HFF-Myc (cell line): ENCODE data around the gene OLFM2.
"Not testable (repeated sequence)": the region's sequence is repeated elsewhere in the genome, so short reads cannot be mapped to it uniquely, and the experiment has no call there.

ENCODE experiments used
- DNase-seq: peaks from one replicate; pipeline ENCODE4 v3.0.0-alpha.2; 2011; ENCODE audit warnings: low read depth; ENCODE audit errors: extremely low read depth
- H3K4me3 ChIP-seq: replicated peaks from 2 replicates; pipeline ENCODE4 v1.5.1; 2011; ENCODE audit warnings: low read depth, mild to moderate bottlenecking, control low read depth, low read length
- CTCF ChIP-seq: IDR thresholded peaks from 2 replicates; pipeline ENCODE4 v1.5.1; 2012; ENCODE audit warnings: mild to moderate bottlenecking, low read depth, low read length, control low read depth; ENCODE audit errors: missing control alignments

The OLFM2 gene

DNA sequence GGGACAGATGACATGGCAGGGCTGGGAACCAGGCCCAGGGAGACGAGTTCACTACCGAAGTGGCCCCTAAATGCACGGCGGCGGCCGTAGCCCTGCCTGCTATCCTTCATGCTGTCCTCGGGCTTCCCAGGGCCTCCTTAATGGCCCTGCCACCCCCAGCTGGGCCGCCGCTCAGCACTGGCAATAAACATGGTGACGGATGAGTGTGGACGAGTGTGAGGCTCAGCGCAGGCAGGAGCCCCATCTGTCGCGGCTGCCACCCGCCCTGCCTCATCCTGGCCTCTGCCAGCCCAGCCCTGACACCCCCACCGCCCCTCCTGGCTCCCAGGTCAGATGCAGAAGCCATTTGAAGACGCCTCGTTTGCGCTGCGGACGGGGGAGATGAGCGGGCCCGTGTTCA lies 87.6 kb downstream of the OLFM2 start:
- H3K4me3 ChIP-seq = no peak overlapping the region
- no peak for TF ChIP-seq CTCF
- DNase-seq = no peak

GRCh38 chr19:9848060-9848459 lies 88.3 kb downstream of the OLFM2 start:
- peak; percentile 56 for TF ChIP-seq CTCF
- no peak overlapping the region for H3K4me3 ChIP-seq
- no peak for DNase-seq

DNA sequence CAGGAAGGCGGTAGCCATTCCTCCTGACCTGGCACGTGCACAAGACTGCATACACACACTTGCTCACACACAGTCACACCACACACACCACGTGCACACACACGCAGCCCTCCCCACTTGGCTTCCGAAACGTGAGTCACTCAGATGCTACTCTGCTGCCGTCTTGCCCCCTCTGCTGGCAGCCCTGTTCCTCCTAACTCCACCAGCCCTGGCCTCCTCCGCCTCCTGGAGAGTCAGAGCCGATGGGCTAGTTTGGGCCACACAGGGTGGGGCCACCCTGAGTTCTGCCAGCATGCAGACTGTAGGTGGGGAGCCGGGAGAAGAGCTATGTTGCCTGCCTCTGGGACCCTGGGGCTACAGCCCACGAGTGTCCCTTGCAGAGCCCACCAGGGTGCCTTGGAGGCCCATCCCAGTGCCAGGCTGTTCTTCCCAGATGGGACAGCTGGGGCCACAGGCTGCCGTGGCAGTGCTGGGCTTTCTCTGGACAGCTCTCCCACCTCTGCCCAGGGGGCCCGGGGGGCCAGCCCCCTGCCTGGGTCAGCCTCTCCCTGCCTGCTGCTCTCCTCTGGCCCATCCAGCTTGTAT lies 89.1 kb downstream of the OLFM2 start:
- peak; percentile 93 for DNase-seq
- peak; percentile 77 for TF ChIP-seq CTCF
- H3K4me3 ChIP-seq = no peak overlapping the region

GRCh38 chr19:9843626-9844273 lies 92.6 kb downstream of the OLFM2 start:
- H3K4me3 ChIP-seq, DNase-seq: not testable (repeated sequence)

- H3K4me3 ChIP-seq = no peak overlapping the region
- no peak for DNase-seq
- TF ChIP-seq CTCF = no peak
These were observed 93.3 kb downstream of the OLFM2 start for GRCh38 chr19:9842834-9843625.

GRCh38 chr19:9839415-9839814 lies 96.9 kb downstream of the OLFM2 start:
- DNase-seq = peak; percentile 54
- no peak overlapping the region for H3K4me3 ChIP-seq
- TF ChIP-seq CTCF = no peak

GRCh38 chr19:9838324-9838723 lies 98.0 kb downstream of the OLFM2 start:
- DNase-seq = no peak
- no peak overlapping the region for H3K4me3 ChIP-seq
- TF ChIP-seq CTCF = no peak
